GM21390 (cell line): ENCODE measurements around the gene ODF2L.
A peak's percentile ranks its signal among the peaks of the same experiment; 100 is the strongest.
"Not testable (repeated sequence)": the region's sequence is repeated elsewhere in the genome, so short reads cannot be mapped to it uniquely, and the experiment has no call there.

Experiments used
- ATAC-seq: cut with Tn5 transposase; IDR thresholded peaks from one replicate; pipeline ENCODE4 v1.9.1; 2021; ENCODE audit not compliant: unreplicated experiment

The ODF2L gene

GRCh38 chr1:86388777-86389176 lies 7.3 kb downstream of the ODF2L start:
- ATAC-seq: no peak

GRCh38 chr1:86387916-86388627 lies 8.1 kb downstream of the ODF2L start:
- ATAC-seq: no peak

GRCh38 chr1:86382878-86383277 lies 13.2 kb downstream of the ODF2L start:
- ATAC-seq: peak; percentile 61

GRCh38 chr1:86381223-86381622 lies 14.9 kb downstream of the ODF2L start:
- no peak for ATAC-seq

GRCh38 chr1:86380257-86380861 lies 15.8 kb downstream of the ODF2L start:
- ATAC-seq: peak; percentile 77

GRCh38 chr1:86378813-86379212 lies 17.3 kb downstream of the ODF2L start:
- no peak for ATAC-seq

GRCh38 chr1:86377341-86377740 lies 18.8 kb downstream of the ODF2L start:
- ATAC-seq: no peak

- no peak for ATAC-seq
These were observed 20.4 kb downstream of the ODF2L start for GRCh38 chr1:86375688-86376087.

- no peak for ATAC-seq
These were observed 25.5 kb downstream of the ODF2L start for GRCh38 chr1:86370601-86371022.

- ATAC-seq: no peak
These were observed 30.2 kb downstream of the ODF2L start for GRCh38 chr1:86365896-86366295.

GRCh38 chr1:86362807-86363206 lies 33.3 kb downstream of the ODF2L start:
- no peak for ATAC-seq

GRCh38 chr1:86357796-86358195 lies 38.3 kb downstream of the ODF2L start:
- no peak for ATAC-seq

GRCh38 chr1:86356247-86356646 lies 39.9 kb downstream of the ODF2L start:
- ATAC-seq: no peak

GRCh38 chr1:86352086-86352485 lies 44.0 kb downstream of the ODF2L start:
- no peak for ATAC-seq

- ATAC-seq: not testable (repeated sequence)
These were observed 45.9 kb downstream of the ODF2L start for GRCh38 chr1:86350230-86350629.

GRCh38 chr1:86346388-86346787 lies 49.7 kb downstream of the ODF2L start:
- ATAC-seq: no peak

- no peak for ATAC-seq
These were observed 51.1 kb downstream of the ODF2L start for GRCh38 chr1:86345042-86345441.

- no peak for ATAC-seq
These were observed 56.2 kb downstream of the ODF2L start for GRCh38 chr1:86339906-86340305.

GRCh38 chr1:86339014-86339812 lies 56.9 kb downstream of the ODF2L start:
- no peak for ATAC-seq

GRCh38 chr1:86335916-86336315 lies 60.2 kb downstream of the ODF2L start:
- no peak for ATAC-seq

GRCh38 chr1:86325264-86325663 lies 70.9 kb downstream of the ODF2L start:
- no peak for ATAC-seq
